Liver (tissue), 9 donors: ENCODE measurements around the gene SOBP. TPM values are rescaled to one million over a fixed set of nuclear protein-coding genes. Genes with fewer than 3 reads are reported as not detected.

ENCODE experiments used
- DNase-seq: peaks from one replicate; pipeline ENCODE4 v3.0.0-alpha.2; 2017; ENCODE audit warnings: low spot score
- H3K27ac ChIP-seq, 2 donors: one replicate each; pipeline ENCODE4 v1.7.0; 2013; ENCODE audit warnings: inconsistent platforms in 2 of 2, low read length in 2 of 2, control low read depth in 1 of 2, low read depth in 1 of 2, mild to moderate bottlenecking in 1 of 2
- H3K27me3 ChIP-seq, 4 donors: one replicate each; pipeline versions ENCODE4 v1.6.1 to v1.7.0; 2013; ENCODE audit warnings: low read length in 3 of 4, inconsistent platforms in 1 of 4, mild to moderate bottlenecking in 1 of 4, moderate library complexity in 1 of 4; ENCODE audit not compliant: control insufficient read depth in 4 of 4, insufficient read depth in 4 of 4
- H3K36me3 ChIP-seq, 4 donors: one replicate each; pipeline versions ENCODE4 v1.6.1 to v1.7.0; 2013; ENCODE audit warnings: low read length in 3 of 4, mild to moderate bottlenecking in 3 of 4, low read depth in 1 of 4, moderate library complexity in 1 of 4; ENCODE audit not compliant: control insufficient read depth in 4 of 4, insufficient read depth in 3 of 4
- H3K4me1 ChIP-seq, 4 donors: one replicate each; pipeline versions ENCODE4 v1.6.1 to v1.7.0; 2013; ENCODE audit warnings: low read length in 3 of 4, mild to moderate bottlenecking in 3 of 4, moderate library complexity in 1 of 4; ENCODE audit not compliant: control insufficient read depth in 4 of 4, insufficient read depth in 4 of 4
- H3K4me3 ChIP-seq, 3 donors: one replicate each; pipeline versions ENCODE4 v1.6.1 to v1.7.0; 2013; ENCODE audit warnings: low read length in 3 of 3, control low read depth in 1 of 3, low read depth in 1 of 3, mild to moderate bottlenecking in 1 of 3
- H3K9ac ChIP-seq, 2 donors: one replicate each; pipeline ENCODE4 v1.7.0; 2013; ENCODE audit warnings: low read length in 2 of 2, mild to moderate bottlenecking in 2 of 2, moderate library complexity in 2 of 2, control low read depth in 1 of 2, low read depth in 1 of 2
- H3K9me3 ChIP-seq, 4 donors: one replicate each; pipeline versions ENCODE4 v1.6.1 to v1.7.0; 2013; ENCODE audit warnings: low read length in 3 of 4; ENCODE audit not compliant: control insufficient read depth in 4 of 4
- EGR1 ChIP-seq, 2 donors: IDR thresholded peaks; 2 replicates each; pipeline ENCODE4 v1.6.1; 2016 to 2018; ENCODE audit warnings: antibody characterized with exemption in 2 of 2, low read depth in 2 of 2
- FOXA1 ChIP-seq: IDR thresholded peaks from 2 replicates; pipeline ENCODE4 v1.6.1; 2016; ENCODE audit warnings: antibody characterized with exemption
- FOXA2 ChIP-seq: IDR thresholded peaks from 2 replicates; pipeline ENCODE4 v1.6.1; 2016; ENCODE audit warnings: antibody characterized with exemption
- GABPA ChIP-seq, 2 donors: IDR thresholded peaks in 1 of 2; conservative IDR thresholded peaks in 1 of 2; 2 replicates each; pipeline ENCODE4 v1.6.1; 2016; ENCODE audit warnings: antibody characterized with exemption in 2 of 2, mild to moderate bottlenecking in 1 of 2, moderate library complexity in 1 of 2
- JUND ChIP-seq, 2 donors: IDR thresholded peaks; 2 replicates each; pipeline ENCODE4 v1.6.1; 2016; ENCODE audit warnings: antibody characterized with exemption in 2 of 2
- MAX ChIP-seq: IDR thresholded peaks from 2 replicates; pipeline ENCODE4 v1.6.1; 2016; ENCODE audit warnings: antibody characterized with exemption
- SP1 ChIP-seq: IDR thresholded peaks from 2 replicates; pipeline ENCODE4 v1.6.1; 2018; ENCODE audit warnings: antibody characterized with exemption, mild to moderate bottlenecking
- TAF1 ChIP-seq: conservative IDR thresholded peaks from 2 replicates; pipeline ENCODE4 v1.6.1; 2016; ENCODE audit warnings: antibody characterized with exemption, mild to moderate bottlenecking
- WGBS: extraction: QIAGEN DNeasy Blood & Tissue Kit; methylation state at CpG from one replicate; pipeline ENCODE4 v1.1.7; 2013; 5-methylcytosine and 5-hydroxymethylcytosine counted together
- polyA plus RNA-seq, 2 donors: library from polyadenylated mRNA; stranded (reverse) in 1 of 2; unstranded in 1 of 2; fragments of 200-250 nt in 1 of 2; fragments of >200 nt in 1 of 2; fragmentation: Nextera tagmentation in 1 of 2; extraction: Ambion mirVana in 1 of 2; gene quantifications; one replicate each; pipeline versions ENCODE4 v1.2.1 to v1.2.3, GENCODE V29; 2013 to 2015
- total RNA-seq, 2 donors: library from RNA; depleted of rRNA; stranded (reverse); fragments of >200 nt; gene quantifications; one replicate each; pipeline ENCODE4 v1.2.3, GENCODE V29; 2014
- TF ChIP-seq, protein P1 (sequence below): IDR thresholded peaks from 2 replicates; pipeline ENCODE4 v1.6.1; 2016; ENCODE audit warnings: antibody characterized with exemption, mild to moderate bottlenecking
- donor health status: healthy.
- donor health status: healthy.
- donor health status: healthy.
- donor health status: healthy.
- donor health status: healthy.

Gene SOBP
- total and polyA plus RNA-seq, 4 donors: 0.99 to 5.4 (median 1.9) TPM

DNA sequence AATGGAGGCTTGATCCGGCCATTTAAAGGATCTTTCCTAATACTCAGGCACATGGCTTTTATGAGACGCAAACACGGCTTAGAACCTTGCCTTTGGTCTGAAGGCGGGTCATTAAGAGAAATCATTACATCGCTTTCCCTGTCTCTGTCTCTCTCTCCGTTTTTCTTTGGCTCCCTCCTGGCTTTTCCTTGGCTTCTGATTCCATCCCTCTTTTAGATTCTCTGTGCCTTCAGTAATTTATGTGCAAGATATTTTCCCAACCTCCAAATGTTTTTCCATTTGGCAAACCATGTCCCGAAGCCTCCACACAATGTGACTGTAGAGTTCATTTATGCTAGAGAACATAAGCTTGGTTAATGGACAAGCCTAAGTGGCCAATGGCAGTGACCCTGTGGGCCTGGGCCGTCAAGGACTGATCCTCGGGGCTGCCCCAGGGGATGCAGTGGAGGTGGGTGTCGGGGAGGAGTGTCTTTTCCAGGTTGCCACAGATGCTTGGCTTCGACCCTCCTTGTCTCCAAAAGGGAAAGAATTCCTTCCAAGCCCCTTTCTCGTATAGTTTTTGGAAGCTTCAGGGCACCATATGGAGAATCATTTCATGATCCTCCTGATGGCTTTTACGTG is 177.2 kb downstream of the SOBP start (continued):
- TF ChIP-seq, protein P1, sequence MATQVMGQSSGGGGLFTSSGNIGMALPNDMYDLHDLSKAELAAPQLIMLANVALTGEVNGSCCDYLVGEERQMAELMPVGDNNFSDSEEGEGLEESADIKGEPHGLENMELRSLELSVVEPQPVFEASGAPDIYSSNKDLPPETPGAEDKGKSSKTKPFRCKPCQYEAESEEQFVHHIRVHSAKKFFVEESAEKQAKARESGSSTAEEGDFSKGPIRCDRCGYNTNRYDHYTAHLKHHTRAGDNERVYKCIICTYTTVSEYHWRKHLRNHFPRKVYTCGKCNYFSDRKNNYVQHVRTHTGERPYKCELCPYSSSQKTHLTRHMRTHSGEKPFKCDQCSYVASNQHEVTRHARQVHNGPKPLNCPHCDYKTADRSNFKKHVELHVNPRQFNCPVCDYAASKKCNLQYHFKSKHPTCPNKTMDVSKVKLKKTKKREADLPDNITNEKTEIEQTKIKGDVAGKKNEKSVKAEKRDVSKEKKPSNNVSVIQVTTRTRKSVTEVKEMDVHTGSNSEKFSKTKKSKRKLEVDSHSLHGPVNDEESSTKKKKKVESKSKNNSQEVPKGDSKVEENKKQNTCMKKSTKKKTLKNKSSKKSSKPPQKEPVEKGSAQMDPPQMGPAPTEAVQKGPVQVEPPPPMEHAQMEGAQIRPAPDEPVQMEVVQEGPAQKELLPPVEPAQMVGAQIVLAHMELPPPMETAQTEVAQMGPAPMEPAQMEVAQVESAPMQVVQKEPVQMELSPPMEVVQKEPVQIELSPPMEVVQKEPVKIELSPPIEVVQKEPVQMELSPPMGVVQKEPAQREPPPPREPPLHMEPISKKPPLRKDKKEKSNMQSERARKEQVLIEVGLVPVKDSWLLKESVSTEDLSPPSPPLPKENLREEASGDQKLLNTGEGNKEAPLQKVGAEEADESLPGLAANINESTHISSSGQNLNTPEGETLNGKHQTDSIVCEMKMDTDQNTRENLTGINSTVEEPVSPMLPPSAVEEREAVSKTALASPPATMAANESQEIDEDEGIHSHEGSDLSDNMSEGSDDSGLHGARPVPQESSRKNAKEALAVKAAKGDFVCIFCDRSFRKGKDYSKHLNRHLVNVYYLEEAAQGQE: no peak
- TF ChIP-seq EGR1 (IDR thresholded peaks at IDR 0.05; ENCODE audit: low read depth in 2 of 2): no peak
- no peak for TF ChIP-seq FOXA2

- 91% methylated on average over 3 of the region's 3 CpGs for WGBS
- TF ChIP-seq, protein P1: no peak
- no peak for TF ChIP-seq MAX
Observed at GRCh38 chr6:107667790-107668189, 177.9 kb downstream of the SOBP start.

DNA sequence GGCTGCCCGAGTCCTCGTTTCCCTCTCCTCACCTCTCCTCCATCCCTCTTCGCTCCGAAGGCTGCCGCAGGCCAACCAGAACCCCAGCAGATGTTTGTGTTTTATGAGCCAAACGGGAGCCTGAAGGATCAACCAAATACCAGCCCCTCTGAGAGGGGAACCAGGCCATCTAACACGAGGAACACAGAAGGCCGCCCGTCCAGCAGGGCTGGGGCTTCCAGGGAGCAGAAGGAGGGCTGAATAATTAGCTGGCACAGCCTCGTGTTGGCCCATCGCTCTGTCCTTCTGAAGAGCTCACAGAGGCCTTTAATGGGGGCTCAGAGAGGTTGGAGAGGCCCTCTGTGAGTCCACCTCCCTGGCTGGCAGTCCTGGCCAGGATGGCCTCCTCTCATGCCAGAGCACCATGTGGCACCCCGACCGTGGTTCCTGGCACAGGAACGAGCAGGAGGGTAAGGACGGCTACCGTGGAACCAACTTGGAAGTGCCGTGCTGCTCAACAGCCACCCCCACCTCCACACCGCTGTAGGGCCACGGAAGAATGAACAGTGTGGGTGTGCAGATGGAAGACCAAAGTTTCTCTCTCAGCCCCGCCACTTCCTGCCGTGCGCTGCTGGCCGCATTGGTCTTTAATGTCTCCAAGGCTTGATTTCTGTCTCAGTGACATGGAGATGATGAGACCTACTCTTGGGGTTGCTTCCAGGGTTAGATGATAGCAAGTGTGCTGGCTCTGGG is 179.0 kb downstream of the SOBP start:
- 82% methylated on average over 23 of the region's 23 CpGs for WGBS

More at GRCh38 chr6:107667790-107668189, 177.9 kb downstream of the SOBP start:
- Histone ChIP-seq H3K27me3 (no peaks in the 10 kb centered on the region), H3K9me3 (no peaks in the 10 kb centered on the region), H3K4me3 (no peak overlapping the region), H3K36me3 (no peaks in the 10 kb centered on the region), H3K9ac (no peak overlapping the region), H3K27ac (no peak overlapping the region), H3K4me1 (peaks cover 0 to 5% (median 1%) of the 10 kb centered on the region in 4 donors)
- no peak for DNase-seq

More for the DNA sequence above, 179.0 kb downstream of the SOBP start:
- TF ChIP-seq JUND (IDR thresholded peaks at IDR 0.05): no peak
- TF ChIP-seq FOXA1: no peak
- TF ChIP-seq GABPA (IDR thresholded peaks at IDR 0.05 in 1 of 2, conservative IDR thresholded peaks at IDR 0.05 in 1 of 2): no peak
- TF ChIP-seq EGR1 (IDR thresholded peaks at IDR 0.05; ENCODE audit: low read depth in 2 of 2): no peak
- no peak for TF ChIP-seq TAF1
- no peak for TF ChIP-seq SP1
- DNase-seq: no peak
- no peak overlapping the region for H3K4me3 ChIP-seq
- peaks cover 0 to 5% (median 1%) of the 10 kb centered on the region in 4 donors for H3K4me1 ChIP-seq
- no peak overlapping the region for H3K9ac ChIP-seq
- no peak overlapping the region for H3K27ac ChIP-seq
- no peaks in the 10 kb centered on the region for H3K9me3 ChIP-seq
- H3K27me3 ChIP-seq: no peaks in the 10 kb centered on the region
- no peaks in the 10 kb centered on the region for H3K36me3 ChIP-seq
